Right lobe of liver (tissue), 6 donors: ENCODE measurements around the gene PYGB. TPM values are rescaled to one million over a fixed set of nuclear protein-coding genes. Genes with fewer than 3 reads are reported as not detected.

Experiments used
- ATAC-seq, 4 donors: fragments of 200-7000 bp; cut with Tn5 transposase; one replicate each; pipeline ENCODE4 v1.9.1; 2020; ENCODE audit warnings: mild to moderate bottlenecking in 4 of 4, moderate library complexity in 4 of 4
- DNase-seq, 3 donors: peaks; one replicate each; pipeline ENCODE4 v3.0.0-alpha.2; 2020
- H3K27ac ChIP-seq, 3 donors: fragments of 200-600 bp; one replicate each; pipeline ENCODE4 v1.8.0; 2022
- H3K27me3 ChIP-seq, 2 donors: fragments of 200-600 bp; one replicate each; pipeline ENCODE4 v1.8.0; 2022
- H3K36me3 ChIP-seq, 4 donors: fragments of 200-600 bp; sonication (generic) in 1 of 4; one replicate each; pipeline versions ENCODE4 v1.5.1 to v1.8.0; 2017 to 2022; ENCODE audit warnings: control low read depth in 1 of 4
- H3K4me1 ChIP-seq, 4 donors: fragments of 200-600 bp; sonication (generic) in 1 of 4; one replicate each; pipeline versions ENCODE4 v1.5.1 to v1.8.0; 2017 to 2022; ENCODE audit warnings: control low read depth in 1 of 4
- H3K4me3 ChIP-seq, 3 donors: fragments of 200-600 bp; one replicate each; pipeline ENCODE4 v1.8.0; 2022
- H3K9me3 ChIP-seq, 4 donors: fragments of 200-600 bp; sonication (generic) in 1 of 4; one replicate each; pipeline versions ENCODE4 v1.5.1 to v1.8.0; 2017 to 2022; ENCODE audit warnings: control low read depth in 1 of 4
- CTCF ChIP-seq, 4 donors: fragments of 200-600 bp in 3 of 4; fragments of 450-650 bp in 1 of 4; IDR thresholded peaks; one replicate each; pipeline versions ENCODE4 v1.5.1 to v1.8.0; 2016 to 2022; ENCODE audit warnings: antibody characterized with exemption in 4 of 4, mild to moderate bottlenecking in 2 of 4
- POLR2A ChIP-seq: fragments of 450-650 bp; IDR thresholded peaks from one replicate; pipeline ENCODE4 v1.6.1; 2017; ENCODE audit warnings: antibody characterized with exemption, mild to moderate bottlenecking
- WGBS: methylation state at CpG from one replicate; pipeline ENCODE4 v1.1.6; 2018; ENCODE audit warnings: low coverage, low lambda C conversion rate; ENCODE audit not compliant: insufficient coverage; ENCODE audit errors: missing lambda C conversion rate; 5-methylcytosine and 5-hydroxymethylcytosine counted together
- intact Hi-C, 2 donors: fragments of 100-400 bp; cut with DNase I; formaldehyde crosslinking; loops; one replicate each; pipeline versions ENCODE4 v1.11.2 to v1.14.1; 2022
- total RNA-seq, 6 experiments: library from RNA; depleted of rRNA in 2 of 6; stranded (reverse); fragments of >200 nt in 2 of 6; fragmentation: NEBNext Ultra II Directional in 3 of 6; extraction: Animal tissue kit (Norgen Biotek cat#: 25700) in 3 of 6; gene quantifications; one replicate each; pipeline versions ENCODE4 v1.1.0 to v1.2.4, GENCODE V29; 2016 to 2023
- donor health status: DM: no; HTN: yes; CAD: no.
- donor health status: DM: no; HTN: no; CAD: no.
- donor health status: DM: no; HTN: no; CAD: no.
- donor health status: DM: no; HTN: yes; CAD: no.
- donor health status: DM: no; HTN: yes; CAD: no.

The PYGB gene
- total RNA-seq, 6 experiments from 2014 or later = 6.6 to 27.4 (median 13.2) TPM

- H3K27ac ChIP-seq = no peak overlapping the region
- no peaks in the 10 kb centered on the region for H3K36me3 ChIP-seq
- peak in 1 of 4 donors; percentile 13 for ATAC-seq
- TF ChIP-seq POLR2A = no peak
- TF ChIP-seq CTCF (IDR thresholded peaks at IDR 0.05) = no peak
- WGBS = 17% methylated on average over 1 of the region's 1 CpG
- no peaks in the 10 kb centered on the region for H3K9me3 ChIP-seq
- no peak overlapping the region for H3K4me3 ChIP-seq
- DNase-seq = no peak
- intact Hi-C loops = no loop called here
- H3K4me1 ChIP-seq = no peaks in the 10 kb centered on the region
- H3K27me3 ChIP-seq = no peaks in the 10 kb centered on the region
Measured at GRCh38 chr20:25203871-25204320, 44.0 kb upstream of the PYGB start.

GRCh38 chr20:25204550-25205276 is 43.2 kb upstream of the PYGB start:
- H3K27ac ChIP-seq = no peak overlapping the region
- no peaks in the 10 kb centered on the region for H3K4me1 ChIP-seq
- ATAC-seq (peak in 1 of 4 donors; percentile 41), DNase-seq (no peak)
- TF ChIP-seq CTCF (IDR thresholded peaks at IDR 0.05) (no peak), POLR2A (no peak)
- no peaks in the 10 kb centered on the region for H3K27me3 ChIP-seq
- H3K4me3 ChIP-seq = no peak overlapping the region
- WGBS = 73% methylated on average over 6 of the region's 9 CpGs
- intact Hi-C loops = no loop called here
- no peaks in the 10 kb centered on the region for H3K36me3 ChIP-seq
- no peaks in the 10 kb centered on the region for H3K9me3 ChIP-seq

GRCh38 chr20:25205277-25206062 is 42.4 kb upstream of the PYGB start:
- ATAC-seq = peak in 1 of 4 donors; percentile 29
- intact Hi-C loops = no loop called here
- H3K4me3 ChIP-seq = no peak overlapping the region

GRCh38 chr20:25206063-25206403 is 41.9 kb upstream of the PYGB start:
- ATAC-seq (no peak), DNase-seq (peak in 1 of 3 donors; percentile 26)
- WGBS = 80% methylated on average over 1 of the region's 9 CpGs
- no peaks in the 10 kb centered on the region for H3K27me3 ChIP-seq
- H3K9me3 ChIP-seq = no peaks in the 10 kb centered on the region
- TF ChIP-seq POLR2A (no peak), CTCF (IDR thresholded peaks at IDR 0.05) (no peak)
- H3K36me3 ChIP-seq = peaks cover 0 to 12% (median 1%) of the 10 kb centered on the region in 4 donors
- H3K4me3 ChIP-seq = no peak overlapping the region
- H3K27ac ChIP-seq = no peak overlapping the region
- no peaks in the 10 kb centered on the region for H3K4me1 ChIP-seq
- intact Hi-C loops = no loop called here

More at GRCh38 chr20:25205277-25206062, 42.4 kb upstream of the PYGB start:
- H3K9me3 ChIP-seq = no peaks in the 10 kb centered on the region
- H3K27me3 ChIP-seq = no peaks in the 10 kb centered on the region
- H3K27ac ChIP-seq = no peak overlapping the region
- WGBS = 91% methylated on average over 8 of the region's 21 CpGs
- DNase-seq = no peak
- H3K36me3 ChIP-seq = peaks cover 0 to 6% (median 1%) of the 10 kb centered on the region in 4 donors
- TF ChIP-seq POLR2A = no peak
- no peak for TF ChIP-seq CTCF (IDR thresholded peaks at IDR 0.05)
- H3K4me1 ChIP-seq = no peaks in the 10 kb centered on the region
